ENCODE data around the gene SPPL2A.

The SPPL2A gene

DNA sequence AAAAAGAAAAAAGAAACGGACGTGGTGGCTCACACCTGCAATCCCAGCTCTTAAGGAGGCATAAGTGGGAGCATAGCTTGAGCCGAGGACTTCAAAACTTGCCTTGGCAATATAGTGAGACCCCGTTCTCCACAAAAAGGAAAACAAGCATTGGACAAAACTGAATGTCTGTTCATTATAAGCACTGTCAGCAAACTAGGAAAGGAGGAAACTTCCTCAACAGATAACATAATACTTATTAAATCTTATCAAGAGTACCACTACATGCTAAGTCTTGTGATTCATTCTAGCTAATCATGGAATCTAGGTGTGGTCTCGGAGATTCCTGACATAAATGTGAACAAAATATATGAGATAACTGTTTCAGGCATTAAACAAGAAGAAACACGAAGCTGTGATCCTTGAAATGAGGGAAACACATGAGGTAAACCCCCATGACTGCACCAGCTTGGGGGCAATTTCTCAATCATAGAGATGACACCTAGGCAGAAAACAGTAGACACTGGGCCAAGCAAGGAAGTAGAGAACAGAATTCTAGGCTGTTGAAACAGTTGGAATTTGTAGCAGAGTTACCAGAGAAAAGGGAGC lies 112.3 kb downstream of the SPPL2A start:
- TF ChIP-seq, protein P1, sequence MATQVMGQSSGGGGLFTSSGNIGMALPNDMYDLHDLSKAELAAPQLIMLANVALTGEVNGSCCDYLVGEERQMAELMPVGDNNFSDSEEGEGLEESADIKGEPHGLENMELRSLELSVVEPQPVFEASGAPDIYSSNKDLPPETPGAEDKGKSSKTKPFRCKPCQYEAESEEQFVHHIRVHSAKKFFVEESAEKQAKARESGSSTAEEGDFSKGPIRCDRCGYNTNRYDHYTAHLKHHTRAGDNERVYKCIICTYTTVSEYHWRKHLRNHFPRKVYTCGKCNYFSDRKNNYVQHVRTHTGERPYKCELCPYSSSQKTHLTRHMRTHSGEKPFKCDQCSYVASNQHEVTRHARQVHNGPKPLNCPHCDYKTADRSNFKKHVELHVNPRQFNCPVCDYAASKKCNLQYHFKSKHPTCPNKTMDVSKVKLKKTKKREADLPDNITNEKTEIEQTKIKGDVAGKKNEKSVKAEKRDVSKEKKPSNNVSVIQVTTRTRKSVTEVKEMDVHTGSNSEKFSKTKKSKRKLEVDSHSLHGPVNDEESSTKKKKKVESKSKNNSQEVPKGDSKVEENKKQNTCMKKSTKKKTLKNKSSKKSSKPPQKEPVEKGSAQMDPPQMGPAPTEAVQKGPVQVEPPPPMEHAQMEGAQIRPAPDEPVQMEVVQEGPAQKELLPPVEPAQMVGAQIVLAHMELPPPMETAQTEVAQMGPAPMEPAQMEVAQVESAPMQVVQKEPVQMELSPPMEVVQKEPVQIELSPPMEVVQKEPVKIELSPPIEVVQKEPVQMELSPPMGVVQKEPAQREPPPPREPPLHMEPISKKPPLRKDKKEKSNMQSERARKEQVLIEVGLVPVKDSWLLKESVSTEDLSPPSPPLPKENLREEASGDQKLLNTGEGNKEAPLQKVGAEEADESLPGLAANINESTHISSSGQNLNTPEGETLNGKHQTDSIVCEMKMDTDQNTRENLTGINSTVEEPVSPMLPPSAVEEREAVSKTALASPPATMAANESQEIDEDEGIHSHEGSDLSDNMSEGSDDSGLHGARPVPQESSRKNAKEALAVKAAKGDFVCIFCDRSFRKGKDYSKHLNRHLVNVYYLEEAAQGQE (IDR thresholded peaks at IDR 0.05; ENCODE audit: insufficient read depth in 1 of 2, low read depth in 2 of 2, low read length in 2 of 2) = no peak
- no peak for TF ChIP-seq SIN3A (IDR thresholded peaks at IDR 0.05; ENCODE audit: borderline replicate concordance, insufficient read depth, low read length)
- TF ChIP-seq FOXP2 (optimal IDR thresholded peaks at IDR 0.05; ENCODE audit: borderline replicate concordance, extremely low read depth, extremely low read length, insufficient read depth) = no peak
- TF ChIP-seq POLR2AphosphoS5 (IDR thresholded peaks at IDR 0.05; ENCODE audit: low read depth, low read length) = no peak
- TF ChIP-seq TAF1 (IDR thresholded peaks at IDR 0.05; ENCODE audit: borderline replicate concordance, insufficient read depth, low read length) = no peak

DNA sequence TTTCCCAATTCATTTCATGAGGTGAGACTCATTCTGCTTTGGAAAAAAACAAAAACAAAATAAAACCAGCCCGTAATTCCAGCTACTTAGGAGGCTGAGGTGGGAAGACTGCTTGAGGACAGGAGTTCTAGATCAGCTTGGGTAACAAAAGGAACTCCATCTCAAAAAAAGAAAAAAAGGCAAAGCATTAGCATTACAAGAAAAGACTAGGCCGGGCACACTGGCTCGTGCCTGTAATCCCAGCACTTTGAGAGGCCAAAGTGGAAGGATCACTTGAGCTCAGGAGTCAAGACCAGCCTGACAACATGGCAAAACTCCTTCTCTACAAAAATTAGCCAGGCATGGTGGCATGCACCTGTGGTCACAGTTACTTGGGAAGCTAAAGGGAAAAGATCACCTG lies 112.8 kb downstream of the SPPL2A start:
- TF ChIP-seq SIN3A (IDR thresholded peaks at IDR 0.05; ENCODE audit: borderline replicate concordance, insufficient read depth, low read length) (no peak), FOXP2 (optimal IDR thresholded peaks at IDR 0.05; ENCODE audit: borderline replicate concordance, extremely low read depth, extremely low read length, insufficient read depth) (no peak), TAF1 (IDR thresholded peaks at IDR 0.05; ENCODE audit: borderline replicate concordance, insufficient read depth, low read length) (no peak), POLR2AphosphoS5 (IDR thresholded peaks at IDR 0.05; ENCODE audit: low read depth, low read length) (no peak)
- TF ChIP-seq, protein P1 (IDR thresholded peaks at IDR 0.05; ENCODE audit: insufficient read depth in 1 of 2, low read depth in 2 of 2, low read length in 2 of 2) = no peak

Measured in PFSK-1 (cell line).